ENCODE results near the gene UPF3A.

DNA sequence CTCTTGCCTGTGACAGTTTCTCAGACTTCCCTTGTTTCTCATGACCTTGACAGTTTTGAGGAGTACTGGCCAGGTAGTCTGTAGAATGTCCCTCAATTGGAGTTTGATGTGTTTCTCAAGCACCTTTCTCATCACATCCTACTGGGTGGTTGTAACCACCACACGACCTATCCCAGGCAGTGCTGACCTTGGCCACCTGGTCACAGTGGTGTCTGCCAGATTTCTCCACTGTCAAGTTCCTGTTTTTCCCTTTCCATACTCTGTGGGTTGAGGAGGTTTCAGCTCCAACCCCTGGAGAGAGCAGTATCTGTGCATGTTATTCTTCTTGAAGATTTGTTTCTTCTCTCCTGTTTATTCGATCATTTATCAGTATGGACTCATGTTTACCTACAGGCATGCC lies 8.4 kb upstream of the UPF3A start:
- TF ChIP-seq, protein P1, sequence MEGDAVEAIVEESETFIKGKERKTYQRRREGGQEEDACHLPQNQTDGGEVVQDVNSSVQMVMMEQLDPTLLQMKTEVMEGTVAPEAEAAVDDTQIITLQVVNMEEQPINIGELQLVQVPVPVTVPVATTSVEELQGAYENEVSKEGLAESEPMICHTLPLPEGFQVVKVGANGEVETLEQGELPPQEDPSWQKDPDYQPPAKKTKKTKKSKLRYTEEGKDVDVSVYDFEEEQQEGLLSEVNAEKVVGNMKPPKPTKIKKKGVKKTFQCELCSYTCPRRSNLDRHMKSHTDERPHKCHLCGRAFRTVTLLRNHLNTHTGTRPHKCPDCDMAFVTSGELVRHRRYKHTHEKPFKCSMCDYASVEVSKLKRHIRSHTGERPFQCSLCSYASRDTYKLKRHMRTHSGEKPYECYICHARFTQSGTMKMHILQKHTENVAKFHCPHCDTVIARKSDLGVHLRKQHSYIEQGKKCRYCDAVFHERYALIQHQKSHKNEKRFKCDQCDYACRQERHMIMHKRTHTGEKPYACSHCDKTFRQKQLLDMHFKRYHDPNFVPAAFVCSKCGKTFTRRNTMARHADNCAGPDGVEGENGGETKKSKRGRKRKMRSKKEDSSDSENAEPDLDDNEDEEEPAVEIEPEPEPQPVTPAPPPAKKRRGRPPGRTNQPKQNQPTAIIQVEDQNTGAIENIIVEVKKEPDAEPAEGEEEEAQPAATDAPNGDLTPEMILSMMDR (IDR thresholded peaks at IDR 0.05; ENCODE audit: insufficient read depth, low read length): no peak
- TF ChIP-seq SPI1 (IDR thresholded peaks at IDR 0.05; ENCODE audit: borderline replicate concordance, low read depth): no peak
- TF ChIP-seq, protein P2, sequence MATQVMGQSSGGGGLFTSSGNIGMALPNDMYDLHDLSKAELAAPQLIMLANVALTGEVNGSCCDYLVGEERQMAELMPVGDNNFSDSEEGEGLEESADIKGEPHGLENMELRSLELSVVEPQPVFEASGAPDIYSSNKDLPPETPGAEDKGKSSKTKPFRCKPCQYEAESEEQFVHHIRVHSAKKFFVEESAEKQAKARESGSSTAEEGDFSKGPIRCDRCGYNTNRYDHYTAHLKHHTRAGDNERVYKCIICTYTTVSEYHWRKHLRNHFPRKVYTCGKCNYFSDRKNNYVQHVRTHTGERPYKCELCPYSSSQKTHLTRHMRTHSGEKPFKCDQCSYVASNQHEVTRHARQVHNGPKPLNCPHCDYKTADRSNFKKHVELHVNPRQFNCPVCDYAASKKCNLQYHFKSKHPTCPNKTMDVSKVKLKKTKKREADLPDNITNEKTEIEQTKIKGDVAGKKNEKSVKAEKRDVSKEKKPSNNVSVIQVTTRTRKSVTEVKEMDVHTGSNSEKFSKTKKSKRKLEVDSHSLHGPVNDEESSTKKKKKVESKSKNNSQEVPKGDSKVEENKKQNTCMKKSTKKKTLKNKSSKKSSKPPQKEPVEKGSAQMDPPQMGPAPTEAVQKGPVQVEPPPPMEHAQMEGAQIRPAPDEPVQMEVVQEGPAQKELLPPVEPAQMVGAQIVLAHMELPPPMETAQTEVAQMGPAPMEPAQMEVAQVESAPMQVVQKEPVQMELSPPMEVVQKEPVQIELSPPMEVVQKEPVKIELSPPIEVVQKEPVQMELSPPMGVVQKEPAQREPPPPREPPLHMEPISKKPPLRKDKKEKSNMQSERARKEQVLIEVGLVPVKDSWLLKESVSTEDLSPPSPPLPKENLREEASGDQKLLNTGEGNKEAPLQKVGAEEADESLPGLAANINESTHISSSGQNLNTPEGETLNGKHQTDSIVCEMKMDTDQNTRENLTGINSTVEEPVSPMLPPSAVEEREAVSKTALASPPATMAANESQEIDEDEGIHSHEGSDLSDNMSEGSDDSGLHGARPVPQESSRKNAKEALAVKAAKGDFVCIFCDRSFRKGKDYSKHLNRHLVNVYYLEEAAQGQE (IDR thresholded peaks at IDR 0.05; ENCODE audit: insufficient replicate concordance, low read depth): no peak
- TF ChIP-seq POLR2AphosphoS5 (IDR thresholded peaks at IDR 0.05; ENCODE audit: low read depth): no peak

All from HL-60 (cell line).